GM23338 (cell line): ENCODE results near the gene IRF8. TPM values are rescaled to one million over a fixed set of nuclear protein-coding genes. Genes with fewer than 3 reads are reported as not detected.

Experiments
- ATAC-seq: fragments of 200-7000 bp; cut with Tn5 transposase; 3 replicates; pipeline ENCODE4 v1.9.1; 2020
- DNase-seq: peaks from one replicate; pipeline ENCODE4 v3.0.0-alpha.2; 2015; ENCODE audit warnings: low spot score
- H2AFZ ChIP-seq: fragments of 200-600 bp; sonication (generic); 2 replicates; pipeline ENCODE4 v1.8.0; 2016; ENCODE audit warnings: antibody characterized with exemption, mild to moderate bottlenecking, moderate library complexity
- H3F3A ChIP-seq: fragments of 200-600 bp; sonication (generic); replicated peaks from 2 replicates; pipeline ENCODE4 v1.8.0; 2017; ENCODE audit warnings: antibody characterized with exemption, mixed run types, low read depth
- H3K27ac ChIP-seq: fragments of 200-600 bp; sonication (generic); 2 replicates; pipeline ENCODE4 v1.6.1; 2016; ENCODE audit warnings: low read depth
- H3K27me3 ChIP-seq: fragments of 200-600 bp; sonication (generic); 2 replicates; pipeline ENCODE4 v1.8.0; 2016; ENCODE audit warnings: mild to moderate bottlenecking, mixed run types, moderate library complexity; ENCODE audit not compliant: insufficient read depth
- H3K36me3 ChIP-seq: fragments of 200-600 bp; sonication (generic); 2 replicates; pipeline ENCODE4 v1.8.0; 2016; ENCODE audit warnings: mild to moderate bottlenecking; ENCODE audit not compliant: insufficient read depth
- H3K4me1 ChIP-seq: fragments of 200-600 bp; sonication (generic); 2 replicates; pipeline ENCODE4 v1.8.0; 2016; ENCODE audit warnings: mild to moderate bottlenecking, moderate library complexity; ENCODE audit not compliant: insufficient read depth
- H3K4me2 ChIP-seq: fragments of 200-600 bp; sonication (generic); 2 replicates; pipeline ENCODE4 v1.7.1; 2017; ENCODE audit warnings: mixed run types
- H3K4me3 ChIP-seq: fragments of 200-600 bp; sonication (generic); 2 replicates; pipeline ENCODE4 v1.6.1; 2016; ENCODE audit warnings: mixed run types
- H3K79me2 ChIP-seq: fragments of 200-600 bp; sonication (generic); replicated peaks from 2 replicates; pipeline ENCODE4 v1.8.0; 2017; ENCODE audit warnings: mild to moderate bottlenecking; ENCODE audit not compliant: insufficient read depth
- H3K9me2 ChIP-seq: fragments of 200-600 bp; sonication (generic); 2 replicates; pipeline ENCODE4 v1.8.0; 2017; ENCODE audit not compliant: insufficient read depth
- H4K20me1 ChIP-seq: fragments of 200-600 bp; sonication (generic); replicated peaks from 2 replicates; pipeline ENCODE4 v1.8.0; 2017; ENCODE audit warnings: mild to moderate bottlenecking; ENCODE audit not compliant: insufficient read depth
- H3K27ac Mint-ChIP-seq: 2 replicates; pipeline ENCODE4 v1.8.0; 2020; ENCODE audit warnings: inconsistent platforms, mild to moderate bottlenecking, moderate library complexity, mixed read lengths
- H3K27me3 Mint-ChIP-seq: 3 replicates; pipeline ENCODE4 v1.8.0; 2022; ENCODE audit warnings: low read depth, mild to moderate bottlenecking, moderate library complexity, mixed read lengths, inconsistent platforms; ENCODE audit not compliant: insufficient read depth, poor library complexity
- H3K36me3 Mint-ChIP-seq: 3 replicates; pipeline ENCODE4 v1.8.0; 2021; ENCODE audit warnings: low read depth, mild to moderate bottlenecking, inconsistent platforms, moderate library complexity, mixed read lengths
- H3K4me1 Mint-ChIP-seq: 3 replicates; pipeline ENCODE4 v1.8.0; 2020; ENCODE audit warnings: mild to moderate bottlenecking, inconsistent platforms, mixed read lengths
- H3K4me3 Mint-ChIP-seq: 3 replicates; pipeline ENCODE4 v1.8.0; 2021; ENCODE audit warnings: moderate library complexity, mild to moderate bottlenecking, inconsistent platforms, mixed read lengths
- H3K9me3 Mint-ChIP-seq: 3 replicates; pipeline ENCODE4 v1.8.0; 2020; ENCODE audit warnings: moderate library complexity, mild to moderate bottlenecking, inconsistent platforms, mixed read lengths
- CREB1 ChIP-seq: fragments of 250-450 bp; sonication (Bioruptor Pico); IDR thresholded peaks from 2 replicates; pipeline ENCODE4 v1.5.0; 2020; ENCODE audit warnings: low read depth, mild to moderate bottlenecking, moderate library complexity
- CTCF ChIP-seq, 2 experiments: fragments of 200-600 bp in 1 of 2; sonication (generic) in 1 of 2; conservative IDR thresholded peaks; 2 replicates each; pipeline versions ENCODE4 v1.5.1 to v1.6.1; 2016 to 2017; ENCODE audit warnings: antibody characterized with exemption in 2 of 2, low read depth in 2 of 2, mild to moderate bottlenecking in 2 of 2, moderate library complexity in 1 of 2
- ETS1 ChIP-seq: IDR thresholded peaks from 2 replicates; pipeline ENCODE4 v1.6.1; 2016; ENCODE audit warnings: antibody characterized with exemption
- EZH2 ChIP-seq: fragments of 200-600 bp; sonication (generic); IDR thresholded peaks from one replicate; pipeline ENCODE4 v1.8.0; 2017; ENCODE audit warnings: antibody characterized with exemption, mild to moderate bottlenecking, low read depth; ENCODE audit not compliant: unreplicated experiment
- EZH2phosphoT487 ChIP-seq: fragments of 200-600 bp; sonication (generic); IDR thresholded peaks from one replicate; pipeline ENCODE4 v1.8.1; 2018; ENCODE audit warnings: antibody characterized with exemption; ENCODE audit not compliant: unreplicated experiment
- JUNB ChIP-seq: IDR thresholded peaks from one replicate; pipeline ENCODE4 v1.6.1; 2016; ENCODE audit warnings: antibody characterized with exemption; ENCODE audit not compliant: unreplicated experiment
- NANOG ChIP-seq: IDR thresholded peaks from 2 replicates; pipeline ENCODE4 v1.6.1; 2016; ENCODE audit warnings: antibody characterized with exemption, borderline replicate concordance
- POLR2AphosphoS5 ChIP-seq: IDR thresholded peaks from 2 replicates; pipeline ENCODE4 v1.6.1; 2016; ENCODE audit warnings: antibody characterized with exemption, low read depth
- STAT1 ChIP-seq: IDR thresholded peaks from one replicate; pipeline ENCODE4 v1.6.1; 2016; ENCODE audit warnings: antibody characterized with exemption; ENCODE audit not compliant: unreplicated experiment
- ZNF114 ChIP-seq: fragments of 250-450 bp; sonication (Bioruptor Pico); IDR thresholded peaks from 2 replicates; pipeline ENCODE4 v1.5.0; 2020; ENCODE audit warnings: mild to moderate bottlenecking, moderate library complexity
- ZNF331 ChIP-seq: fragments of 250-450 bp; sonication (Bioruptor Pico); IDR thresholded peaks from 2 replicates; pipeline ENCODE4 v1.5.0; 2020; ENCODE audit warnings: low read depth, mild to moderate bottlenecking, moderate library complexity
- ZNF462 ChIP-seq: fragments of 250-450 bp; sonication (Bioruptor Pico); IDR thresholded peaks from 2 replicates; pipeline ENCODE4 v1.5.0; 2020; ENCODE audit warnings: mild to moderate bottlenecking, moderate library complexity
- polyA plus RNA-seq: library from polyadenylated mRNA; unstranded; fragments of >200 nt; fragmentation: Nextera tagmentation; extraction: Ambion mirVana; gene quantifications from 2 replicates; pipeline ENCODE4 v1.2.1, GENCODE V29; 2016
- total RNA-seq: library from RNA; depleted of rRNA; stranded (reverse); fragments of >200 nt; shearing (Covaris generic); gene quantifications from 2 replicates; pipeline ENCODE4 v1.2.3, GENCODE V29; 2014

Gene IRF8
- total and polyA plus RNA-seq, 2 experiments from 2014 or later: 0.47 to 2.8 TPM

- no peak overlapping the region for H3K27ac Mint-ChIP-seq
- Histone ChIP-seq H3K9me2 (no peaks in the 10 kb centered on the region), H3K27me3 (no peaks in the 10 kb centered on the region), H3K79me2 (no peaks in the 10 kb centered on the region), H3K27ac (no peak overlapping the region), H3K4me2 (no peak overlapping the region), H3F3A (no peaks in the 10 kb centered on the region), H3K4me3 (no peak overlapping the region), H2AFZ (no peak overlapping the region), H3K4me1 (no peaks in the 10 kb centered on the region), H4K20me1 (no peaks in the 10 kb centered on the region), H3K36me3 (no peaks in the 10 kb centered on the region)
- H3K27me3 Mint-ChIP-seq: peaks cover 2% of the 10 kb centered on the region
- ATAC-seq: no peak
- no peak for TF ChIP-seq ZNF331
- no peaks in the 10 kb centered on the region for H3K36me3 Mint-ChIP-seq
- DNase-seq: no peak
- H3K4me3 Mint-ChIP-seq: no peak overlapping the region
- no peaks in the 10 kb centered on the region; the same call in 2 of the 3 replicates for H3K9me3 Mint-ChIP-seq
- H3K4me1 Mint-ChIP-seq: peaks cover 8% of the 10 kb centered on the region
These were observed 48.5 kb upstream of the IRF8 start for GRCh38 chr16:85850344-85850880.

- peak overlapping the region; percentile 76; the same call in 1 of the 2 replicates for H2AFZ ChIP-seq
- DNase-seq (no peak), ATAC-seq (no peak)
- H4K20me1 ChIP-seq: no peaks in the 10 kb centered on the region
- H3K4me1 ChIP-seq: no peaks in the 10 kb centered on the region
- H3K79me2 ChIP-seq: no peaks in the 10 kb centered on the region
- no peaks in the 10 kb centered on the region for H3K27me3 ChIP-seq
- Mint-ChIP-seq H3K4me3 (no peak overlapping the region), H3K9me3 (no peaks in the 10 kb centered on the region; the same call in 2 of the 3 replicates), H3K4me1 (peaks cover 8% of the 10 kb centered on the region), H3K27me3 (peaks cover 5% of the 10 kb centered on the region), H3K27ac (no peak overlapping the region), H3K36me3 (no peaks in the 10 kb centered on the region)
- H3K4me2 ChIP-seq: no peak overlapping the region
- no peaks in the 10 kb centered on the region for H3K36me3 ChIP-seq
- H3F3A ChIP-seq: no peaks in the 10 kb centered on the region
- H3K4me3 ChIP-seq: no peak overlapping the region
- H3K27ac ChIP-seq: no peak overlapping the region
- no peaks in the 10 kb centered on the region for H3K9me2 ChIP-seq
- TF ChIP-seq ZNF462 (CRISPR knock-in tag): no peak
- no peak for TF ChIP-seq ZNF114 (CRISPR knock-in tag)
- TF ChIP-seq JUNB: no peak
- no peak for TF ChIP-seq EZH2
- TF ChIP-seq EZH2phosphoT487: no peak
- TF ChIP-seq ZNF331: no peak
- no peak for TF ChIP-seq NANOG
- TF ChIP-seq CREB1 (CRISPR knock-in tag): no peak
- TF ChIP-seq STAT1: no peak
- no peak for TF ChIP-seq CTCF (conservative IDR thresholded peaks at IDR 0.05; ENCODE audit: low read depth in 2 of 2)
- no peak for TF ChIP-seq ETS1
- no peak for TF ChIP-seq POLR2AphosphoS5
These were observed 47.8 kb upstream of the IRF8 start for GRCh38 chr16:85851034-85851785.
